GM12865 (cell line): ENCODE measurements around the gene CDH13.

ENCODE experiments used
- DNase-seq: peaks from one replicate; pipeline ENCODE4 v3.0.0; 2010; ENCODE audit warnings: low read depth
- H3K4me3 ChIP-seq: 2 replicates; pipeline ENCODE4 v1.5.1; 2011; ENCODE audit warnings: mild to moderate bottlenecking, low read depth, low read length, control low read depth
- CTCF ChIP-seq: IDR thresholded peaks from 2 replicates; pipeline ENCODE4 v1.5.1; 2011; ENCODE audit warnings: low read length, control low read depth, low read depth, inconsistent platforms; ENCODE audit not compliant: insufficient read depth; ENCODE audit errors: missing control alignments

Gene CDH13

GRCh38 chr16:83095941-83096692 is 469.3 kb downstream of the CDH13 start:
- H3K4me3 ChIP-seq: no peak overlapping the region
- no peak for TF ChIP-seq CTCF
- DNase-seq: no peak

- DNase-seq: no peak
- H3K4me3 ChIP-seq: no peak overlapping the region
- TF ChIP-seq CTCF: no peak
These were observed 471.8 kb downstream of the CDH13 start for GRCh38 chr16:83098536-83098935.

- H3K4me3 ChIP-seq: no peak overlapping the region
- no peak for TF ChIP-seq CTCF
- peak; percentile 32 for DNase-seq
These were observed 473.9 kb downstream of the CDH13 start for GRCh38 chr16:83100679-83101078.

- DNase-seq: no peak
- no peak for TF ChIP-seq CTCF
- H3K4me3 ChIP-seq: no peak overlapping the region
These were observed 475.6 kb downstream of the CDH13 start for GRCh38 chr16:83102336-83102735.

- H3K4me3 ChIP-seq: no peak overlapping the region
- no peak for TF ChIP-seq CTCF
- no peak for DNase-seq
These were observed 478.7 kb downstream of the CDH13 start for GRCh38 chr16:83105279-83106077.

- no peak for DNase-seq
- no peak overlapping the region for H3K4me3 ChIP-seq
- no peak for TF ChIP-seq CTCF
These were observed 482.8 kb downstream of the CDH13 start for GRCh38 chr16:83109490-83110125.
